Left renal cortex interstitium (tissue), 4 donors: ENCODE data around the gene ZFHX3. TPM values are rescaled to one million over a fixed set of nuclear protein-coding genes. Genes with fewer than 3 reads are reported as not detected.
"Not testable (repeated sequence)": the region's sequence is repeated elsewhere in the genome, so short reads cannot be mapped to it uniquely, and the experiment has no call there.

Source experiments
- DNase-seq, 4 donors: peaks; one replicate each; pipeline ENCODE4 v3.0.0-alpha.2; 2013; ENCODE audit warnings: low read depth in 4 of 4, low spot score in 2 of 4, missing footprints in 1 of 4
- polyA plus RNA-seq, 4 donors: library from polyadenylated mRNA; unstranded; fragments of 120-200 nt; gene quantifications; one replicate each; pipeline ENCODE4 v1.2.1, GENCODE V29; 2013; ENCODE audit not compliant: insufficient read length in 4 of 4

The ZFHX3 gene
- polyA plus RNA-seq, 4 donors: 15.6 to 25.4 (median 20.6) TPM

DNA sequence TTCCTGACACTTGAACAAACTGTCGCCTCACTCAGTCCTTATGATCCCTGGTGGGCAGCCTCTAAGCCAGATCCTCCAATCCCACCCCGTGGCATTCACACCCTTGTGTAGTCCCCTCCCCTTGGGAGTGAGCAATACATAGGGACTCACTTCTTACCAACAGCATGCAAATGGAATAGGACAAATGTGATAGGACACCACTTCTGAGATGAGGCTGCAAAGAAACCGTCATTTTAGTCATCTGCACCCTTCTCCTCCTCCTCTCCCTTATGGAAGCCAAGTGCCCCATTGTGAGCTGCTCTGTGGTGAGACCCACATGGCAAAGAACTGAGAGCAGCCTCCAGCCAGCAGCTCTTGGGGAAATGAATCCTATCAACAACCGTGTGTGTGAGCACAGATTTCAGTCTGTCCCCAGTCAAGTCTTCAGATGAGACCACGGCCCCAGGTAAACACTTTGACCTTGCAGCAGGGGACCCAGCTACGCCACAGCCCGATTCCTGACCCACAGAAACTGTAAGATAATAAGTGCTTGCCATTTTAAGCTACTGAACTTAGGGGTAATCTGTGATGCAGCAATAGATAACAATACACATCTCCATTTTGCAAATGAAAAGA lies 46.9 kb downstream of the ZFHX3 start:
- no peak for DNase-seq

- no peak for DNase-seq
These were observed 47.7 kb downstream of the ZFHX3 start for GRCh38 chr16:73000020-73000906.

- no peak for DNase-seq
These were observed 48.3 kb downstream of the ZFHX3 start for GRCh38 chr16:72999541-73000019.

GRCh38 chr16:72997141-72997542 lies 50.8 kb downstream of the ZFHX3 start:
- no peak for DNase-seq

GRCh38 chr16:72996291-72997062 lies 51.5 kb downstream of the ZFHX3 start:
- DNase-seq: no peak

- not testable (repeated sequence) for DNase-seq
These were observed 52.1 kb downstream of the ZFHX3 start for GRCh38 chr16:72995882-72996270.

GRCh38 chr16:72995151-72995881 lies 52.6 kb downstream of the ZFHX3 start:
- no peak for DNase-seq

GRCh38 chr16:72992142-72992601 lies 55.8 kb downstream of the ZFHX3 start:
- no peak for DNase-seq

GRCh38 chr16:72991644-72992043 lies 56.3 kb downstream of the ZFHX3 start:
- no peak for DNase-seq

DNA sequence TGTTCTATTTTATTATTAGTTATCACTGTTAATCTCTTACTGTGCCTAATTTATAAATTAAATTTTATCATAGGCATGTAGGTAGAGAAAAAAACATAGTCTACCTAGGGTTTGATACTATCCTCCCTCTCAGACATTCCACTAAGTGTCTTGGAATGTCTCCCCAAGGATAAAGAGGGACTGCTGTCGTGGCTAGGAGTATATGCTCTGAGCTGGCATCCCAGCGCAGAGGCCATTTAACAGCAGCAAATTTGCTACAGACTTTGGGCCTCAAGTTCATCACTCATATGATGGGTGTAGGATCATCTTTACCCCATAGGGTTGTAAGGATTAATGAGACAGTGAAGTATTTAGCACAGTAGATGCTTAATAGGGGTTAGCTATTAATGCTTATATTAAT lies 56.7 kb downstream of the ZFHX3 start:
- no peak for DNase-seq

- DNase-seq: no peak
These were observed 57.4 kb downstream of the ZFHX3 start for GRCh38 chr16:72990571-72990970.

GRCh38 chr16:72989579-72990551 lies 58.1 kb downstream of the ZFHX3 start:
- DNase-seq: no peak

GRCh38 chr16:72989203-72989578 lies 58.7 kb downstream of the ZFHX3 start:
- DNase-seq: not testable (repeated sequence)

DNA sequence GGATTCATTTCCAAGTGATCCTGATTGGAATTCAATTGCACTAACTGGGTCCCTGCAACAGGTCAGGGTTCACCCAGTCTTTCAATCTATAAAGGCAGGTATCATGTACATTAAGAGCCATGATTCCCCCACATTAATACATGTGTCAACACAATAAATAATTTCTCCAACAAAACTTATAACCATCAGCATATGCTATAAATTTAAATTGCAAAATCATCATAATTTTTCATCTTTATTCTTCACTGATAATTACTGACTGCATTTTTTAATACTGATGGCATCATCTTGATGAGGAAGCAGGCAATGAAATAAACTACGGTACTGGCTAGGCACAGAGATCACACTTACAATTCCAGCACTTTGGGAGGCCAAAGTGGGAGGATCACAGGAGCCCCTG lies 59.4 kb downstream of the ZFHX3 start:
- no peak for DNase-seq

GRCh38 chr16:72987480-72987901 lies 60.4 kb downstream of the ZFHX3 start:
- DNase-seq: no peak

GRCh38 chr16:72985995-72986394 lies 61.9 kb downstream of the ZFHX3 start:
- no peak for DNase-seq

GRCh38 chr16:72985148-72985941 lies 62.6 kb downstream of the ZFHX3 start:
- DNase-seq: no peak

- DNase-seq: no peak
These were observed 64.1 kb downstream of the ZFHX3 start for GRCh38 chr16:72983728-72984350.
